Vagina (tissue), 2 donors: ENCODE measurements around the gene SLC39A11. TPM values are rescaled to one million over a fixed set of nuclear protein-coding genes. Genes with fewer than 3 reads are reported as not detected.
"Not testable (repeated sequence)": the region's sequence is repeated elsewhere in the genome, so short reads cannot be mapped to it uniquely, and the experiment has no call there.

ENCODE experiments used
- DNase-seq, 2 donors: peaks; one replicate each; pipeline ENCODE4 v3.0.0-alpha.2; 2017; ENCODE audit errors: extremely low spot score in 2 of 2
- H3K27ac ChIP-seq: fragments of 200-600 bp; sonication (generic); one replicate; pipeline ENCODE4 v1.5.1; 2019
- H3K27me3 ChIP-seq: fragments of 200-600 bp; sonication (generic); one replicate; pipeline ENCODE4 v1.5.1; 2019
- H3K36me3 ChIP-seq, 2 donors: fragments of 200-600 bp; sonication (generic); one replicate each; pipeline ENCODE4 v1.5.1; 2017 to 2019
- H3K4me1 ChIP-seq: fragments of 200-600 bp; sonication (generic); one replicate; pipeline ENCODE4 v1.5.1; 2019
- H3K4me3 ChIP-seq, 2 donors: fragments of 200-600 bp; sonication (generic); 1 replicate in 1 of 2; 2 replicates in 1 of 2; pipeline ENCODE4 v1.5.1; 2016 to 2019
- H3K9me3 ChIP-seq: fragments of 200-600 bp; sonication (generic); one replicate; pipeline ENCODE4 v1.5.1; 2019
- POLR2A ChIP-seq, 2 donors: fragments of 450-650 bp; IDR thresholded peaks; one replicate each; pipeline ENCODE4 v1.6.1; 2017; ENCODE audit warnings: antibody characterized with exemption in 2 of 2, mild to moderate bottlenecking in 2 of 2, moderate library complexity in 2 of 2
- POLR2AphosphoS5 ChIP-seq, 2 donors: sonication (generic); formaldehyde crosslinking; IDR thresholded peaks; one replicate each; pipeline ENCODE4 v1.9.0; 2017; ENCODE audit warnings: antibody characterized with exemption in 2 of 2, mild to moderate bottlenecking in 2 of 2, low read depth in 1 of 2; ENCODE audit not compliant: insufficient read depth in 1 of 2
- intact Hi-C: fragments of 100-400 bp; cut with DNase I; formaldehyde crosslinking; loops from one replicate; pipeline ENCODE4 v1.15.1; 2023
- total RNA-seq: library from RNA; depleted of rRNA; stranded (reverse); fragments of >200 nt; gene quantifications from one replicate; pipeline ENCODE4 v1.2.3, GENCODE V29; 2016
- TF ChIP-seq, protein P1 (sequence below), 3 experiments: fragments of 450-650 bp in 2 of 3; fragments of 200-600 bp in 1 of 3; sonication (generic) in 1 of 3; IDR thresholded peaks; one replicate each; pipeline ENCODE4 v1.5.1; 2017 to 2019; ENCODE audit warnings: antibody characterized with exemption in 3 of 3, mild to moderate bottlenecking in 2 of 3, moderate library complexity in 2 of 3

The SLC39A11 gene
- total RNA-seq, 1 donor from 2014 or later: 22.6 TPM

DNA sequence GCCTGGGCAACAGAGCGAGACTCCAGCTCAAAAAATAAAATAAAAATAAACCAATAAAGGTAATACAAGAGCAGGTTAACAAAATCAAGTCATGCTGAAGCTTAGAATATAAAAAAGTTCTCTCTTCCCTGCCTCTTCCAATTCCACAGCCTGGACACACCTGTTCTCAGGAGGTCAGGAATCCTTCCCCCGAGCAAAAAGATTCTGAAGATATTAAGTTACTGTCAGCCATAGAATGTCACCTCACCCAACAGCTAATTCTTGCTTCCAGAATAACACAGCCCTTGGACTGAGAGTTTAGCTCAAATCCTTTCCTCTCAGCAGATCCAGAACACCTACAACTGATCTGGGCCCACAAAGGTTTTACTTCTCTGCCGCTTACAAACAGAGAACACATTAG is 27.1 kb downstream of the SLC39A11 start:
- H3K4me1 ChIP-seq: peaks cover 25% of the 10 kb centered on the region
- no peak overlapping the region for H3K4me3 ChIP-seq
- DNase-seq: no peak
- H3K9me3 ChIP-seq: no peaks in the 10 kb centered on the region
- intact Hi-C loops: no loop called here
- TF ChIP-seq, protein P1, sequence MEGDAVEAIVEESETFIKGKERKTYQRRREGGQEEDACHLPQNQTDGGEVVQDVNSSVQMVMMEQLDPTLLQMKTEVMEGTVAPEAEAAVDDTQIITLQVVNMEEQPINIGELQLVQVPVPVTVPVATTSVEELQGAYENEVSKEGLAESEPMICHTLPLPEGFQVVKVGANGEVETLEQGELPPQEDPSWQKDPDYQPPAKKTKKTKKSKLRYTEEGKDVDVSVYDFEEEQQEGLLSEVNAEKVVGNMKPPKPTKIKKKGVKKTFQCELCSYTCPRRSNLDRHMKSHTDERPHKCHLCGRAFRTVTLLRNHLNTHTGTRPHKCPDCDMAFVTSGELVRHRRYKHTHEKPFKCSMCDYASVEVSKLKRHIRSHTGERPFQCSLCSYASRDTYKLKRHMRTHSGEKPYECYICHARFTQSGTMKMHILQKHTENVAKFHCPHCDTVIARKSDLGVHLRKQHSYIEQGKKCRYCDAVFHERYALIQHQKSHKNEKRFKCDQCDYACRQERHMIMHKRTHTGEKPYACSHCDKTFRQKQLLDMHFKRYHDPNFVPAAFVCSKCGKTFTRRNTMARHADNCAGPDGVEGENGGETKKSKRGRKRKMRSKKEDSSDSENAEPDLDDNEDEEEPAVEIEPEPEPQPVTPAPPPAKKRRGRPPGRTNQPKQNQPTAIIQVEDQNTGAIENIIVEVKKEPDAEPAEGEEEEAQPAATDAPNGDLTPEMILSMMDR (IDR thresholded peaks at IDR 0.05): no peak
- no peak for TF ChIP-seq POLR2AphosphoS5 (IDR thresholded peaks at IDR 0.05; ENCODE audit: insufficient read depth in 1 of 2, low read depth in 1 of 2)
- no peak for TF ChIP-seq POLR2A (IDR thresholded peaks at IDR 0.05)
- no peaks in the 10 kb centered on the region for H3K27me3 ChIP-seq
- no peaks in the 10 kb centered on the region for H3K36me3 ChIP-seq
- no peak overlapping the region for H3K27ac ChIP-seq

DNA sequence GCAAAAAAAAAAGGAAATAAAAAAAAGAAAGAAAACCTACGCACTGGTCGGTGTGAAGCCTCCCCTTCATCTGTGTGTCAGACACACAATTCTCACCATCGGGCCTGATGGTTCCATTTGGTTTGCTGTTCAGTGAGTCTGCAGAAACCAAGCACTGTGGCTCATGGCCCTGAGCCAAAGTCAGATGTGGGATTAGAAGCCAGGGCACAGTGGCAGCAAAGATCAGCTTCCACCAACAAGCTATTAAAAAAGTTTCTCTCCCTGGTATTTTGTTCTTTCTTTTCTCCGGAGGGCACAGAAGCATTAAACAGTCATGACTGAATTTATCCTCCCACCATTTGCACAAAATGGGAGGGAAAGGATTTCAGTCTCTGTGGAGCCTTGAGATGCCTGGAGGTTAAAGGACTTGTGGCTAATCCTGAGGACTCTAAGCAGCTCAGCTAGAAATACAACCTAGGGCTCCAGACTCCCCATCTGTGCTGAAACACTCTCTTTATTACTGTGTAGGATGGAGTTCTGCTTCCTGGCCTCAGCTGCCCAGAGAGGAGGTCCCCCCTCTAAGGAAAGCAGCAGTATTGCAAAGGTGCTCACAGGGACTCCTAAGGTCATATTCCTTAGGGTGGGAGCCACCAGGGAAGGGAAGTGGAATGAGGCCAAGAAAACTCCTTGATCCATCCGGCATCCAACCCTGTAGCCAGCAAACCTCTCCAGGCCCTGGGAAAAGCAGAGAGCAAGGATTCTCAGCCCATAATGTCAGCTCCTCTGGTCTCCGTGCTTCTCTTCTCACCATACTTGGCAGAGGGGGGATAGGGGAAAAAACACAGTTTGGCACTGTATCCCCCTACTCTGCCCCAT is 28.2 kb downstream of the SLC39A11 start:
- TF ChIP-seq POLR2AphosphoS5 (IDR thresholded peaks at IDR 0.05; ENCODE audit: insufficient read depth in 1 of 2, low read depth in 1 of 2) (no peak), POLR2A (IDR thresholded peaks at IDR 0.05) (no peak)
- TF ChIP-seq, protein P1 (IDR thresholded peaks at IDR 0.05): no peak
- H3K27me3 ChIP-seq: no peaks in the 10 kb centered on the region
- intact Hi-C loops: no loop called here
- no peaks in the 10 kb centered on the region for H3K9me3 ChIP-seq
- H3K4me1 ChIP-seq: peaks cover 18% of the 10 kb centered on the region
- no peak for DNase-seq
- no peak overlapping the region for H3K27ac ChIP-seq
- H3K36me3 ChIP-seq: no peaks in the 10 kb centered on the region
- H3K4me3 ChIP-seq: no peak overlapping the region

DNA sequence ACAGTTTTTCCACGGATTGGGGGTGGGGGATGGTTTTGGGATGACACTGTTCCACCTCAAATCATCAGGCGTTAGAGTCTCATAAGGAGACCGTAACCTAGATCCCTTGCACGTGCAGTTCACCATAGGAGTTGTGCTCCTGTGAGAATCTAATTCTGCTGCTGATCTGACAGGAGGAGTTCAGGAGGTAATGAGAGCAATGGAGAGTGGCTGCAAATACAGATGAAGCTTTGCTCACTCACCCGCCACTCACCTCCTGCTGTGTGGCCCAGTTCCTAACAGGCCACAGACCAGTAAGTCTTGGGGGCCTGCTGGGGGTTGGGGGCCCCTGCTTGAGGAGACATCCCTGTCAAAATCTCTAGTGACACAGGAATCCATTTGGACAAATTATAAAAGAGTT is 29.8 kb downstream of the SLC39A11 start:
- Histone ChIP-seq H3K4me3 (no peak overlapping the region), H3K4me1 (peaks cover 4% of the 10 kb centered on the region), H3K27ac (no peak overlapping the region), H3K9me3 (no peaks in the 10 kb centered on the region), H3K36me3 (no peaks in the 10 kb centered on the region), H3K27me3 (no peaks in the 10 kb centered on the region)
- TF ChIP-seq POLR2A (IDR thresholded peaks at IDR 0.05) (no peak), POLR2AphosphoS5 (IDR thresholded peaks at IDR 0.05; ENCODE audit: insufficient read depth in 1 of 2, low read depth in 1 of 2) (no peak)
- TF ChIP-seq, protein P1 (IDR thresholded peaks at IDR 0.05): no peak
- intact Hi-C loops: no loop called here
- no peak for DNase-seq

DNA sequence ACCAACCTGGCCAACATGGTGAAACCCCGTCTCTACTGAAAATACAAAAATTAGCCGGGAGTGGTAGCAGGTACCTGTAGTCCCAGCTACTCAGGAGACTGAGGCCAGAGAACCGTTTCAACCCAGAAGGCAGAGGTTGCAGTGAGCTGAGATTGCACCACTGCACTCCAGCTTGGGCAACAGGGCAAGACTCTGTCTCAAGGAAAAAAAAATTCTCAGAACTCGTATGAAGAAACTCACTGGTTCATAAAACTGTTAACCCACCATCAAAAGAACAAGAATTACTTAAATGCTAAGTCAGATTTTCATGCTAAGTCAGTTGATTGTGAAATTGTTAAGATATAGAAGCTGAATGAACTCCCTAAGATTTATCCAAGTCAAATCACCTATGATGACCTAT is 31.3 kb downstream of the SLC39A11 start:
- TF ChIP-seq POLR2AphosphoS5 (IDR thresholded peaks at IDR 0.05; ENCODE audit: insufficient read depth in 1 of 2, low read depth in 1 of 2) (no peak), POLR2A (IDR thresholded peaks at IDR 0.05) (no peak)
- TF ChIP-seq, protein P1 (IDR thresholded peaks at IDR 0.05): no peak
- intact Hi-C loops: no loop called here
- Histone ChIP-seq H3K9me3 (no peaks in the 10 kb centered on the region), H3K27me3 (no peaks in the 10 kb centered on the region), H3K36me3 (no peaks in the 10 kb centered on the region), H3K27ac (no peak overlapping the region), H3K4me3 (no peak overlapping the region), H3K4me1 (no peaks in the 10 kb centered on the region)
- no peak for DNase-seq

DNA sequence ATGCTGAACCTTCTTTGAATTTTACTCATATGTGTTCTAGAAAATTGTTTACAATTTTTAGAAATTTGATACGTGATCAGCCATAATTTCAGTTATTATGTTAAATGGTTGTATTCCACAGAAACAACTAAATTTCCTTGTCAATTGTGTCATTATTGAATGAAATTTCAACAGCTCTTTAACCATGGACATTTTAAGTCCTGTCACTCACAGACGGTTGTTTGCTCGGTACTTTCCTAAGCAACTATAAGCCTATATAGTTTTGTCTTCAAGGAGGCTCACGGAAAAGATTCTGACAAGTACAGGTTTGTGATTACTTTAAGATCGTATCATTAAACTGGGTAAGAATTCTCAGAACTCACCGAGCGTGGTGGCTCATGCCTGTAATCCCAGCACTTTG is 31.8 kb downstream of the SLC39A11 start:
- Histone ChIP-seq H3K36me3 (no peaks in the 10 kb centered on the region), H3K9me3 (no peaks in the 10 kb centered on the region), H3K4me1 (no peaks in the 10 kb centered on the region), H3K27me3 (no peaks in the 10 kb centered on the region), H3K4me3 (no peak overlapping the region), H3K27ac (no peak overlapping the region)
- TF ChIP-seq POLR2A (IDR thresholded peaks at IDR 0.05): no peak
- TF ChIP-seq, protein P1 (IDR thresholded peaks at IDR 0.05): no peak
- TF ChIP-seq POLR2AphosphoS5 (IDR thresholded peaks at IDR 0.05; ENCODE audit: insufficient read depth in 1 of 2, low read depth in 1 of 2): no peak
- no peak for DNase-seq
- intact Hi-C loops: no loop called here

DNA sequence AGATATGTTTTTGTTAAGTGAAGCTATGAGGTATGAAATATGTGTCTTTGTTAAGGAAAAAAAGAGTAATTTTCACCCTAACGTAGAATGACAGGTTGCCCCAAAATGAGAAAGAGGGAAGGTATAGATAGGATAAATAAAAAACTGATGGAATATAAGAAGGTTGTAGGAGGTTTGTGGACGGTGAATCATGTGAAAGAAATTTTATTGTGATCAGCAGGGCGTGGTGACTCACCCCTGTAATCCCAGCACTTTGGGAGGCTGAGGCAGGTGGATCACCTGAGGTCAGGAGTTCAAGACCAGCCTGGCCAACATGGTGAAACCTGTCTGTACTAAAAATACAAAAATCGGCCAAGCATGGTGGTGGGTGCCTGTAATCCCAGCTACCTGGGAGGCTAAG is 32.8 kb downstream of the SLC39A11 start:
- intact Hi-C loops, H3K4me1 ChIP-seq, H3K9me3 ChIP-seq: not testable (repeated sequence)

More for the DNA sequence above, 32.8 kb downstream of the SLC39A11 start:
- not testable (repeated sequence) for H3K36me3 ChIP-seq, H3K27me3 ChIP-seq, H3K4me3 ChIP-seq, H3K27ac ChIP-seq, DNase-seq
